Measurements from ENCODE around the gene SNIP1.
"Not testable (repeated sequence)": the region's sequence is repeated elsewhere in the genome, so short reads cannot be mapped to it uniquely, and the experiment has no call there.

SNIP1 gene

GRCh38 chr1:37553927-37554808, at the start of gene SNIP1:
TSS of gene SNIP1 (minus strand) at chr1:37554293. CDS start at chr1:37554229, 64 bp downstream.
- peak; percentile 92 for DNase-seq (ENCODE audit: low spot score)

DNA sequence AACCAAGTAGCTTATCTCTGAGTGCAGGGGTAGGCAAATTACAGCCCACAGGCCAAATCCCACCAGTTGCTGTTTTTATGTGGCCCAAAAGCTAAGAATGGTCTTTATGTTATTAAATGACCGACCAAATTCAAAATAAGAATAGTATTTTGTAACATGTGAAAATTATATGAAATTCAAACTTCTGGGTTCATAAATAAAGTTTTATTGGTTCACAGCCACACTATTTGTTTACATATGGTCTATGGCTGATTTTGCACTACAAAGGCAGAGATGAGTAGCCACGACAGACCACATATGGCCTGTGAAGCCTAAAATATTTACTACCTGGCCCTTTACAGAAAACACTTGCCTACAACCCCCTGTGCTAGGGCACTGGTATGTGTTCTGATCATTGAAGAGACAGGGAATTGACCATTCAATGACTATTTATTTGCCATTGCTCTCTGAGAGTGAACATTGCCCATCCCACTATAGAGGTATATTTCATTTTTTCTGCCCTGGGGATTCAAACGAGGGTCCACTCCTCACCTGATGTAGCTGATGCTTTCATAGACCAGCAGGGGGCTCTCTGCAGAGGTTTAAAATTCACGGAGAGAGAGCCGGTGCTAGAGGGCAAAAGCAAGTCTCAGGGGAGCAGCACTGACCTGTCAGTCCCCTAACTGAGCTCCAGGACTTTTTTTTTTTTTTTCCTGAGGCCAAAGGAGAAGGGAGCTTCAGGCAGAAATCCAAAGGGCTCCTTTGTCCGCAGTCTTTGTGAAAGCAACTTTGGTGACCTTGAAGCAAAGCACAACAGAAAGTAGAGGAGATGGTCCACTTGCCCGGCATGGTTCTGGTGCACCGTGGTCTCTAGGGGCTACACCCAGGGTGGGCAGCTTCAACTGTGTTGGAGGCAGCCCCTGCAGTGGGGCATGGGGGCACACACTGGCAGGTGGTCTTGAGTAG, 48.9 kb upstream of the SNIP1 start:
- DNase-seq (ENCODE audit: low spot score), result peak; percentile 31

DNA sequence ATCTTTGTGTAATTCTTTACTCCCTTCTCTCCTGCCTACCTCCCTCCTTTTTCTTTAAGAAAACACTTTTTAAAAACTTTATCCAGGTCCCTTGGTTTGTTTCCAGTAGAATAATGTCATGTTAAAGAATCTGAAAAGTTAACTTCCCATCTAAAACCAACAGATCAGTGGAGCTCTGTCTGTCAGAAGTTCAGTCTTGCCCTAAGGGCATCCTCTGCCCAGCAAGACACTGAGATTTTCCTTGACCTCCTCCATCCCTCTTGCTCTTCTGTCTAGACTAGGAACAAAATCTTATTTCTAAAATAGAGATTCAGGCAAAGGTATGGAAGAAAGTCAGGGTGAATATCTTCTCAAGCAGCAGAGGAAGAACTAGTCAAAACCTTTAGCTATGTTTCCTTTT, 47.3 kb upstream of the SNIP1 start:
- DNase-seq (ENCODE audit: low spot score), result no peak

GRCh38 chr1:37599940-37600339, 45.8 kb upstream of the SNIP1 start:
- no peak for DNase-seq (ENCODE audit: low spot score)

DNA sequence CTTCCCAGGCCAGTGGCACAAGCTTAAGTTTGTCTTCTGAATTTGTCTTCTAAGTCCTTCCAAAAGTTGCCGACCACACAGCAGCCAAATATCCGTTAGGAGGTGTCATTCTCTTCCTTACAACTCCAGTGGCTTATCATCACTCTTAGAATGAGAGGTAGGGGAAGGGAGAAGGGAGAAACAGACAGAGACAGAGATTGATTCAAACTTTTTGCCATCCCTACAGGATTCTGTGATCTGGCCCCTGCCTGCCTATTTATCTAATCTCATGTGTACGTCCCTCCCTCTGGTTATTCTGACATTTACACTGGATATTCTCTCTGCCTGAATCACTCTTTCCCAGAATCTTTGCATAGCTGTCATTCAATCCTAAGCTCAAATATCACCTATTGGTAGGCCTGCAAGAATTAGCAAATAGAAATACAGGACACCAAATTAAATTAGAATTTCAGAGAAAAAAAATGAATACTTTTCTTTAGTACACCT, 42.1 kb upstream of the SNIP1 start:
- no peak for DNase-seq (ENCODE audit: low spot score)

- peak; percentile 94 for DNase-seq (ENCODE audit: low spot score)
Observed at GRCh38 chr1:37595440-37596181, 41.5 kb upstream of the SNIP1 start, which contains the start of gene GNL2. TSS of gene GNL2 (minus strand) at chr1:37595937. CDS start at chr1:37595822, 115 bp downstream.

DNA sequence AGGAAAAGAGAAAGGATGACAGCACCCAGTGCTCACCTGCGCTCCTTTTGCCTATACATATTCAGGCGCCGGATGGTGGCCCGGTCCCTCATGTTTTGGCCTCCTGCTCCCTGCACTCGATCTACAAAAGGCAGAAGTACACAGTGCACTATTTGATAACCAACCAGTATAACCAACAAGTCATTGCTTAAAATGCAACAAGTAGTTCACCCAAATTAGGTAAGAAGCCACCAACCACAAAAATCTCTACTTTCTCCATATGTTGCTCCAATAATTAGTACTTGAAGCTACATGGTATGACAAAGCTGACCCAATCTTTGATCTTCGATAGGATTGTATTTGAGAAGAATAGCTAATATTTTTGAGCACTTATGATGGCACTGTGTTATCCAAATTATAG, 39.6 kb upstream of the SNIP1 start:
- no peak for DNase-seq (ENCODE audit: low spot score)

DNA sequence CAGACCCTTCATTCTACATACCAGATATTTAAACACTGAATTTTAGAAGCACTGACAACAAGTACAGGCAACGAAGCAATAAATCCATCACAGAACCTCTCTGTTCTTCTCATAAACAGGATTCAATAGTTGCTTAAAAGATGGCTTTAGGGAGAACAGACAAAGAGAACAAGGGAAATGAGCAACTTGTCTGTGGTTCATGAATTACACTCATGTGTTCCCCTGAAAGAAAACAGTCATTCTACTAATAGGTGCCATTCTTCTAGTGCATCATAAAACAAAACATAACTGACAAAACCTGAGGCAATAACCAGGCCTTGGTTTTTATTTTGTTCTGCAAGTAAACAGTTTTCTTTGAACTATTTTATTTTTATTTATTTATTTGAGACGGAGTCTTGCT, 34.8 kb upstream of the SNIP1 start:
- DNase-seq (ENCODE audit: low spot score), result no peak

DNA sequence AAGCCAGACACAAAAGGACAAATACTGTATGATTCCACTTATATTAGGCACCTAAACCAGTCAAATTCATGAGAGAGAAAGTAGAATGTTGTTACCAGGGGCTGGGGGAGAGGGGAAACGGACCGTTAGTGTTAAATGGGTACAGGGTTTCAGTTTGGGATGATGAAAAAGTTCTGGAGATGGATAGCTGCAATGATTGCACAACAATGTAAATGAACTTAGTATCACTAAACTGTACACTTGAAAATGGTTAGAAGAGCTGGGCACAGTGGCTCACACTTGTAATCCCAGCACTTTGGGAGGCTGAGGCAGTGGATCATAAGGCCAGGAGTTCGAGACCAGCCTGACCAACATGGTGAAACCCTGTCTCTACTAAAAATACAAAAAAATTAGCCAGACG, 30.5 kb upstream of the SNIP1 start:
- DNase-seq (ENCODE audit: low spot score), result not testable (repeated sequence)

DNA sequence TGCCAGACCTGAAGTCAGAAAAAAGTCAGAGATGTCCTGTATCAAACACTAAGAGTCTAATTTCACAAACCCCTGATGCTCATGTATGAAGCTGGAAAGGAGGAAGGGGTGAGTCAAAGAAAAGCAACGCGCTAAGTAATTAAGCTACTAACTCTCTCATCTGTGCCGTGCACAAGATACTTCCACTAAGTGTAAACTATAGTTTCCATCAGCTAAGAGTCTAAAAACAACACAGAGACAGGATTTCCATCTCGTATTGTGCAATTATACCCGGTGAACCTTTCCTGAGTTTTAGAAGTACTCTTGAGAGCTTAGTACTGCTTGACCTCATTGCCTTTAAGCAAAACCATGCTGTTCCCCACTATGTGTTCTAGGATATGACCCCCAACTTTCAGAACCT, 21.6 kb upstream of the SNIP1 start:
- DNase-seq (ENCODE audit: low spot score), result no peak

DNA sequence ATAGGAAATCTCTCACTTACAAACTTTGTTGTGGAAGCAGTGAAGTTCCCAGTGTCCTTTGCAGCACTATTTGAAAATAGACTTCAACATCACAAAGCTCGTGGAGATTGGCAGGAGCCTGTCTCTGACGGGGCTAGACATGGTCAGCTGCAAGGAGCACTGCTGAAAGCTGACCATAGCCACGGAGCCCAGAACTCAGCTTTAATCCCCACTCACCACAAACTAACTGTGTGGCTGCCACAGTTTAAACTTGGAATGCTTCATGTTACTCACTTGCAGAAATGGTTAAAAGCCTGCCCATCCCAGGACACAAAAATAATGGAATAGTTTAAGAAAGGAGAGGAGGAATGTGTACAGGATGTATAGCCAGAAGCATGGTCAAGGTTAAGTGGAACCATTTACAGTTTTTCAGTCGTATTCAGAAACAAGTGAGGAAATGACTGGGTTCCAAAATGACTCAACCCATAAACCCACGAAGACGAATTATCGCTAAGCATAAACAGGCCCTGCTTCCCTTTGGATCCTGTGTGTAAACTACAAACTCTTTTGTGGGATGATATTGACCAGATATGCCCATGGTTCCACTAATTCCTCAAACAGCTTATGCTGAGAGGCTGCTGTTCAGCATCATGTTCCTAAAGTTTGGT, 20.9 kb upstream of the SNIP1 start:
- DNase-seq (ENCODE audit: low spot score), result no peak

- DNase-seq (ENCODE audit: low spot score), result no peak
Observed at GRCh38 chr1:37570528-37571334, 16.6 kb upstream of the SNIP1 start.

GRCh38 chr1:37567023-37567422, 12.9 kb upstream of the SNIP1 start:
- no peak for DNase-seq (ENCODE audit: low spot score)

GRCh38 chr1:37564892-37565291, 10.8 kb upstream of the SNIP1 start:
- no peak for DNase-seq (ENCODE audit: low spot score)

- no peak for DNase-seq (ENCODE audit: low spot score)
Observed at GRCh38 chr1:37562984-37563383, 8.9 kb upstream of the SNIP1 start.

DNA sequence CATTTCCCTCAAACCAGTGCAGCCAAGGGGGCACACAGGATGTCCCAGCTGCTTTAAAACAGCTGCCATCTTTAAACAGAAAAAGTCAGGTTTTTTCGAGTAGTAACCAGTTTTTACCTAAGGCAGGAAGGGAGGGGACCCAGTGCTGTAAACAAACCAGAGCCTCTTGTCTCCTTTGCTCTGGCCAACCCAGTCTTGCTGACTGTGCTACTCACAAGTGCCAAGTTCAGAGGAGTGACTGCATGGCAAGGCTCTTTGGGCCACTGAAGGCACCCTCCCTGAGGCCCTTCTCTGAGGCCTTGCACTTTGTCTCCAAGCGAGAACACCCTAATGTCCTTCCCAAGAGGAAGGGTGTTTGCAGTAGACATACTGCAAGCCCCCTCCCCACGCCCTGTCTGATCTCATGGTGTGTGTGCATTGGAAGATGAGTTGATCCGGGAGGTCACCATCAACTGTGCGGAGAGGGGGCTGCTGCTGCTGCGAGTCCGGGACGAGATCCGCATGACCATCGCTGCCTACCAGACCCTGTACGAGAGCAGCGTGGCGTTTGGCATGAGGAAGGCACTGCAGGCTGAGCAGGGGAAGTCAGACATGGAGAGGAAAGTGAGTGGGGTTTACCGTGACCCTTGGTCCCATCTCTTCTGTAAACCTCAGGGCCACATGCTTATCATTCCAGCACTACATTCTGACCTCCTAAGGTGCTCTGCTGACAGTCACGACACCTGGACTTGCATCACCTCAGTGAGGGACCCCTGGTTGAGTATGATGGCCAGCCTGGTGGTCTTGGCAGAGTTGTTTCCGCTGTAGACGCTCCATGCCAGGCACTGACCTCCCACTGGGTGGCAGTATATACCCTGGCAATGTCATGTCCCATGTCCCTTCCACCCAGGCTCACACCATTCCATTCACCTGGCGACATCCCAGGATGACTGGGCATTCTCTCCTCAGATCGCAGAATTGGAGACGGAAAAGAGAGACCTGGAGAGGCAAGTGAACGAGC, 7.3 kb upstream of the SNIP1 start:
- peak; percentile 7 for DNase-seq (ENCODE audit: low spot score)

DNA sequence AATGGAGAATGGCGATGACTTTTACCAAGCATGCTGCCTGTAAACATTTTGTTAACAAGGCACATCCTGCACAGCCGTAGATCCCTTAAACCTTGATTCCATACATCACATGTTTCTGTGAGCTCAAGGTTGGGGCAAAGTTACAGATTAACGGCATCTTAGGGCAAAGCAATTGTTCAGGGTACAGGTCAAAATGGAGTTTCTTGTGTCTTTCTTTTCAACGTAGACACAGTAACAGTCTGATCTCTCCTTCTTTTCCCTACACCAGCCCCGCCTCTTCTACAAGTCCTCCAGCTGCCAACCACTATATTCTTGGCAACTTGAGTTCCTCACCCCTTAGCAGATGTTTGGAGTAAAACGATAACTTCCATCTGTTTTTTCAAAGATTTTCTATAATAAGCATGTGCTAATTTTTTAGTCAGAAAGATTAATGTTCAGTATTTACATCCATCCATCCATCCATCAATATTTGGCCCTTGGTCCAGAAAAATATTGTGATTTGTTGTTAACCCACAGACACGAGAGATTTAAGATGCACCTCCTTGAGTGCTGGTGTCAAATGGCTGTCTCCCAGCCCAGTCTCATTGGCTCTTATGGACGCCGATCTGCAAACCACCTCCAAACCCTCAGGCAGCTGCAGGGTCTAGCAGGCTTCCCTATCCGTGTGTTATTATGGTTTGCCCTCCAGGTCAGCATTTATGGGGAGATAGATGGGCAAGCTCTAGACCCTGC, 6.5 kb upstream of the SNIP1 start:
- no peak for DNase-seq (ENCODE audit: low spot score)

GRCh38 chr1:37559957-37560379, 5.9 kb upstream of the SNIP1 start:
- DNase-seq (ENCODE audit: low spot score), result not testable (repeated sequence)
